HG03442 (cell line): ENCODE measurements around the gene NLRP5.
"Not testable (repeated sequence)": the region's sequence is repeated elsewhere in the genome, so short reads cannot be mapped to it uniquely, and the experiment has no call there.

ENCODE experiments used
- ATAC-seq: cut with Tn5 transposase; IDR thresholded peaks from one replicate; pipeline ENCODE4 v1.9.1; 2021; ENCODE audit warnings: mild to moderate bottlenecking, moderate library complexity; ENCODE audit not compliant: unreplicated experiment

NLRP5 gene

DNA sequence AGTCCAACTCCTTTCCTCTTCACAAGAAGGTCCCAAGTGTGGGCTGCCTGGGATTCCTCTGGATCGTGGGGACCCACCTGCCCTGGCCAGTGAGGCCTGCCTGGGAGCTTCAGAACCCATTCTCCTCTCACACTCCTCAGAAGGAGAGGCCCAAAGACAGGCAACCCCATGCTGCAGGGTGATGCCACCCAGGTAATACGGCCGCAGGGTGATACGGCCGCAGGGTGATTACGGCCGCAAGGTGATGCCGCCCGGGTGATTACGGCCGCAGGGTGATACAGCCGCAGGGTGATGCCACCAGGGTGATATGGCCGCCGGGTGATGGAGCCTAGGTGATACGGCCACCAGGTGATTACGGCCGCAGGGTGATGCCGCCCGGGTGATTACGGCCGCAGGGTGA lies 111.7 kb downstream of the NLRP5 start:
- ATAC-seq: not testable (repeated sequence)

DNA sequence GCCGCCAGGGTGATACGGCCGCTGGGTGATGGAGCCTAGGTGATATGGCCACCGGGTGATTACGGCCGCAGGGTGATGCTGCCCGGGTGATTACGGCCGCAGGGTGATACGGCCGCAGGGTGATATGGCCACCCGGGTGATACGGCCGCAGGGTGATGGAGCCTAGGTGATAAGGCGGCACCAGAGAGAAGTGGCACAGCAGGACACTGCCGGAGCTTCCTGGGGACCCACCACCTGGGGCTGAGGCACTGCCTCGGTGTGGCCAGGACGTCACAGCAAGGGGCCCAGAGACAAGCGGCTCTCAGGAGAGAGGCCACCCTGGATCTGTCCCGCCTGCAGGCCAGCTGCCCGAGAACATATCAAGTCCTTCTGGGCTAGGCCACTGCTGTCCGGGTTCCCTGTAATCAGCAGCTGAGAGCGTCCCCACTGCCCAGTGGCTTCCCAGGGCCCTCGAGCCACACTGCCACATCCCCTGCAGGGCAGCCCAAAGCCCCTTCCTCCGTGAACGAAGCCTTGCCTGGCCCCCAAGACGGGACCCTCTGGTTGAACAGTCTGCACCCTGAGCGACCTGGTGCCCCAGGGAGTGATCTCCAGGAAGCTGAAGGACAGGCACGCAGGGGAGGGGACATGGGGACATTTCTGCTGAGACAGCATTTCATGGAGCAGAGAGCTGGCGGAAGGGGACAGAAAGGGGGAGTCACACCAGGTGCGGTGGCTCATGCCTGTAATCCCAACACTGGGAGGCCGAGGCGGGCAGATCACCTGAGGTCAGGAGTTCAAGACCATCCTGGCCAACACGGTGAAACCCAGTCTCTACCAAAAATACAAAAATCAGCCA lies 112.4 kb downstream of the NLRP5 start:
- no peak for ATAC-seq

- ATAC-seq: no peak
Measured at GRCh38 chr19:56099638-56100539, 113.3 kb downstream of the NLRP5 start.

DNA sequence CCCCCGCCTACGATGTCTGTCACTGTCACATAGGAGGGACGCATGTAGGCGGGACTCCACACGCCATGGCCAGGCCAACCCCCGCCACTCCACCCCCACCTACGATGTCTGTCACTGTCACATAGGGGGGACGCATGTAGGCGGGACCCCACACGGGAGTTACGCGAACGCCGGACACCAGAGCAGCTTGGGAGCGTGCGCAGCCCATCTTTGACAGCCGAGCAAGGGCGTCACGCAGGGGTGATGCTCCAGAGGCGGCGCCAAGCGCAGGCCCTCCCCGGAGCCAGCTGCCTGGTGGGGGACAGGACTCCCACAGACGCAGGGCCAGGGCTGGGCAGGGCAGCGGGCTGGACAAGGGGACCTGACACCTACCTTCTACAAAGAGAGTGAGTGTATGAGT lies 114.5 kb downstream of the NLRP5 start:
- no peak for ATAC-seq

DNA sequence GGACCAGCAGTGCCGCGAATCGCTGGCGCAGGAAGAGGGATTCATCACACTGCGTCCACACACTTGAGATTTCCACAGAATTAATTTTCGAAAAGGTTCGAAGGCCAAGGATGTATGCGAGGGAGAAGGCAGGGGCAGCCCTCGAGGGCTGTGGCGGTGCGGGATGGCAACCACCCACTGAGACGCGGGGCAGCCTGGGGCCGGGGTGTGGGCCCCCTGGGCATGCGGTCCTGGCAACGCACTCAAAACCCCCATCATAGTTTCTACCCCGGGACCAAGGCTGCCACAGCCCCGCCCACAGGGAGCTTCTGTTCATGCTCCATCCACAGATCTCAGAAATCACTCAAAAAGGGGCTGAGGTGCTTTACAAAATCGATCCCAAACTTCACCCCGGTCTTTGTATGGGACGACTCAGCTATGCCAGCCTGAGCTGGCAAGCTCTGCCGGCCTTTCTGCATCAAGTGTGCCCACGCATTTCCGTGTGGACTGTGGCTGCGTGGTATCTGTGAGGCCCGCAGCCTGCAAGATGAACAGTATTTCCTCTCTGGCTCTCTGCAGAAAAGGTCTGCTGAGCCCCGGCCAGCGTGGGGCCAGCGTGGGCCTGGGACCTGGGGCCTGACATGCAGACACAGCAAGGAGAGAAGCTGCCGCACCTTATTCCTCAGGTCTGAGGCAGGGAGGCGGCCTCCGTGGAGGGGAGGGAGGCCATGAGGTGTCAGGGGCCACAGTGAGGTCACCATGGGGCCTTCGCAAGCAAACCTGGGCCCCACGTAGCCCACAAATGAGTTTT lies 115.4 kb downstream of the NLRP5 start:
- ATAC-seq: no peak

GRCh38 chr19:56103027-56103614 lies 116.5 kb downstream of the NLRP5 start:
- ATAC-seq: no peak

DNA sequence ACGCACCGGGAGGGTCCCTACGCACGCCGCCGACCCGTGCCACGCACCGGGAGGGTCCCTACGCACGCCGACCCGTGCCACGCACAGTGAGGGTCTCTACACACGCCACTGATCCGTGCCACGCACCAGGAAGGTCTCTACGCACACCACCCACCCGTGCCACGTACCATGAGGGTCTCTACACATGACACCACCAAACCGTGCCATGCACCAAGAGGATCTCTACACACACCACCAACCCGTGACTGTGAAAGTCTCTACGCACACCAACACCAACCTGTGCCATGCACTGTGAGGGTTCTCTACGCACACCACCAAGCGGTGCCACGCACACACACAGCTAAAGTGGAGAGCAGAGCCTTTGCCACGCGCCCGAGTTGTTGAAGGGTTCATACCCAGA lies 117.8 kb downstream of the NLRP5 start:
- no peak for ATAC-seq

DNA sequence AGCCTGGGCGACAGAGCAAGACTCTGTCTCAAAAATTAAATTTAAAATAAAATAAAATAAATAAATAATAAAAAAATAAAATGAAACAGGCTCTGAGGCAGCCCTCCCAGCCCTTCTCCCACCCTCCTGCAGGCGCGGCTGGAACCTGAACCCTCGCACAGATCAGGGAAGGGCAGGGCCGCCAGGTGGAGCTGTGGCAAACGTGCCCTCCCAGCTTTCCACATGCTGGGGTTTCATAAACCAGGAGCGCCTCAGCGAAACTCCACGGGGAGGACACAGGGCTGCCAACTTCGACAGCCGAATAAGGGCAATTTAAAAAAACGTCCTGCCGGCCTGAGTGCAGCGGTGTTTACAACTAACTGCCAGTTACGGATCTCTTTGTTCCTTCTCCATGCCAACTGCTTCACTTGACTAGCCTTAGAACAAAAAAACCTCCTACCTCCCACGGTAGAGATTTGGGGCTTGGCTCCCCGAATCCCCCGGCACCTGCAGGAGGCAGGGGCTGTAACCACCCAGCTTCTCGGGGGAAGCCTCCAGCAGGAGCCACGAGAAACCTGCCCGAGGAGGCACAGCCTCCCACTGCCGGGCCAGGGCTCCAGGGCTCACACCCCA lies 118.6 kb downstream of the NLRP5 start:
- ATAC-seq: no peak

- not testable (repeated sequence) for ATAC-seq
Measured at GRCh38 chr19:56105831-56106396, 119.3 kb downstream of the NLRP5 start.

- ATAC-seq: no peak
Measured at GRCh38 chr19:56106397-56106849, 119.8 kb downstream of the NLRP5 start.

DNA sequence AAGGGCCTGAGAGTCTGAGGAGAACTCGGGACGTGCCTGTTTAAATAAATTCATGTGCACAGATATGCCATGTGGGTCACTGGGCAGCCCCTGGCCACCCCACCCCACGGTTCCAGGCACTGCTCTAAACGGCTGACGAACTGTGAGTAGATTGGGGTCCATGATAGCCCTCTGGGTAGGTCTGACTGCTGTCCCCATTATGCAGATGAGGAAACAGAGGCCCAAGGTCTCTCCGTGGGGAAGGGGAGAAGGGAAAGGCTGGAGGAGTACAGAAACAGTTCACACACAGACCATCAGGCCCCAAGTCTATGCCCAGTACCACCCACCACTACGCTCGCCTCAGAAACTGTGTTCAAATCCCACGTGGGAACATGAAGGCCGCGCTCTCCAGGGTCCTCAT lies 120.4 kb downstream of the NLRP5 start:
- ATAC-seq: no peak

DNA sequence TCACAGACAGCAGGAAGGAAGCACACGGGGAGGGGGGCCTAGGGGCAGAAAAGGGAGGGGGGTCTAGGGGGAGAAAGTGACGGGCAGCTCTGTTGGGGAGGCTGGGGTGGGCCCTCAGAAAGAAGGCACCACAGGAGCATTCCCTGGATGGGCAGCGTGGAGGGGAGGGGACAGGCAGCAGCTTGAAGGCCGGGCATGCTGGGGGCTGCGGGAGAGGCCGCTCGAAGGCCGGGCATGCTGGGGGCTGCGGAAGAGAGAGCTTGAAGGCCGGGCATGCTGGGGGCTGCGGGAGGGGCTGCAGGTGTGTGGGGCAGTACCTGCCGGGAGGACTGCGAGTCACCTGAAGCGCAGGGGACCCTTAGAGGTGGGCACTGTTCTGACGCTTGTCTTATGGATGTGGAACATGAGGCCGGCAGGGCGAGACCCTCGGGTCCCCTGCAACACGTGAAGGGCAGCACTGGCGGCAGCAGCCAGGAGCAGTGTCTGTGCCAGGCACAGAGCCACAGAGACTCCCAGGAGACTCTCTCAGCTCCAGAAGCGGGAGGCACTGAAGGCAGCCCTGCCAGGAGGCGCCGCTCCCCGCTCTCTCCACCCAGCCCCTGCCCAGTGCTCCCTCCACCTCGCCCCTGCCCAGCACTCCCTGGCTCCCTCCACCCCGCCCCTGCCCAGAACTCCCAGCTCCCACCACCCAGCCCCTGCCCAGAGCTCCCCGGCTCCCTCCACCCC lies 121.2 kb downstream of the NLRP5 start:
- ATAC-seq: no peak

DNA sequence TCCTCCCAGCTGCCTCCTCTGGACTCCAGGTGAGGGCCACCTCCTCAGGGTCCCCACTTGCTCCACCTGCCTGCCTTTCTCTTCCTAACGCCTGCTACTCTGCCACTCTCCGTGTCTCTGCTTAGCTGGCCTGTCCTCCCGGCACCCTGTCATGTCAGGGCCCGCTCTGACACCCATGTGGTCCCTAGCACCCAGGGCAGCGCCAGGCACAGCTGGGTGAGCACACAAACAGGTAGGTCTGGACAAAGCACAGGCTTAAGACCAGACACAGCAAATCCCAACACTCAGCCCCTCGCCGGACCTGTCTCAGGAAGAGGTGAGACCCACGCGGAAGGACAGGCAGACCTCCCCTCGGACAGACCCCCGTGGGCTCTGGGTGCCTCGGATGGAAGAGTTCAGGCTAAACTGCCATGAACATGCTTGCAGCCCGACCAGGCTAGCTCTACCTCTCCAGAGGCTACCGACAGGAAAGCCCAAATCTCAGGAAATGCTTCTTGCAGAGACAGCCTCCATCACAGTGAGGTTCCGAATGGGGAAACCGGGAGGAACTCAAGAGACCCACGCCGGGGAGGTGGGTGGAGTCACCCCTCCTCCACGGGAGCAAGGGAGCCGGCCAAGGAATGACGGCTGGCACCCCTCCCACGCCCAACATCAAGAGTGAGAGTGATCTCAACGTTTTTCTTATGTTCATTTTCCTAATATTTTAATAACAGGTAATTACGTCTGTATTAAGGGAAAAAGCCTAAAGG lies 122.0 kb downstream of the NLRP5 start:
- no peak for ATAC-seq

- no peak for ATAC-seq
Measured at GRCh38 chr19:56109226-56109625, 122.7 kb downstream of the NLRP5 start.

- ATAC-seq: no peak
Measured at GRCh38 chr19:56110515-56111448, 124.2 kb downstream of the NLRP5 start.
